ENCODE results near the gene TXNDC15. TPM values are rescaled to one million over a fixed set of nuclear protein-coding genes. Genes with fewer than 3 reads are reported as not detected.

The TXNDC15 gene
- total and polyA plus RNA-seq, 2 of the 13 experiments (the other 11 are each of a cell fraction or from before 2014, with no cell fraction given) = 22.2 to 49.9 TPM

DNA sequence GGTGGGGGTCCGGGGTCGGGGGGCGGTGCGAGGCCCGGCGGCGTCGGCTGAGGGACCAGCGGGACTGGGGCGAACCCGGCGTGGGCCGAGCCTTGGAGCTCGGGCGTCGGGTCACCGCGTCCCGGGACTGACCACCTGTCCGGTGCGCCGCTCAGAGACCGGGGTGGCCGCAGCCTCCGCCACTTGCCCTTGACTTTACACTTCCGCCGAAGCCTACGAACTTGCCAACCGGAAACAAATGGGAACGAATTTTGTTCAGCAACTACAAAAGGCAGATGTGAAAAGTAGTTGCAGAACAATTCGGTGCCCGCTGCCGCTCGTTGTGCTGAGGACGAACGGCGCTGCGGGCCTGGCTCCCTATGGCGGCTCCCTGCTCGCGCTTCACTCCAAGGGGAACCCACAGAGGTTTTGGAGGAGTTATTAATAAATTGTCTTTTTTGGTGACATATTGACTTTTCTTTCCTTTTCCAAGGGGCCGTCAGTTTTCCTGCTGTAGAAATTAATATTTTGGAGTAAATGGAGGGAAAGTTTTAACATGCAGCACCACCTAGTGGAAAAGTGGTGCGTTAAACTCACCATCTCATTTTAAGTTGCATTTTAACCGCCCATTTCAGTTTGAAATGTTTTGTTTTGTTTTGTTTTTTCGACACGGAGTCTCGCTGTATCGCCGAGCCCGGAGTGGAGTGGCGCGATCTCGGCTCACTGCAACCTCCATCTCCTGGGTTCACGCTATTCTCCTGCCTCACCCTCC lies 31.2 kb downstream of the TXNDC15 start (continued):
- TF ChIP-seq, protein P1, sequence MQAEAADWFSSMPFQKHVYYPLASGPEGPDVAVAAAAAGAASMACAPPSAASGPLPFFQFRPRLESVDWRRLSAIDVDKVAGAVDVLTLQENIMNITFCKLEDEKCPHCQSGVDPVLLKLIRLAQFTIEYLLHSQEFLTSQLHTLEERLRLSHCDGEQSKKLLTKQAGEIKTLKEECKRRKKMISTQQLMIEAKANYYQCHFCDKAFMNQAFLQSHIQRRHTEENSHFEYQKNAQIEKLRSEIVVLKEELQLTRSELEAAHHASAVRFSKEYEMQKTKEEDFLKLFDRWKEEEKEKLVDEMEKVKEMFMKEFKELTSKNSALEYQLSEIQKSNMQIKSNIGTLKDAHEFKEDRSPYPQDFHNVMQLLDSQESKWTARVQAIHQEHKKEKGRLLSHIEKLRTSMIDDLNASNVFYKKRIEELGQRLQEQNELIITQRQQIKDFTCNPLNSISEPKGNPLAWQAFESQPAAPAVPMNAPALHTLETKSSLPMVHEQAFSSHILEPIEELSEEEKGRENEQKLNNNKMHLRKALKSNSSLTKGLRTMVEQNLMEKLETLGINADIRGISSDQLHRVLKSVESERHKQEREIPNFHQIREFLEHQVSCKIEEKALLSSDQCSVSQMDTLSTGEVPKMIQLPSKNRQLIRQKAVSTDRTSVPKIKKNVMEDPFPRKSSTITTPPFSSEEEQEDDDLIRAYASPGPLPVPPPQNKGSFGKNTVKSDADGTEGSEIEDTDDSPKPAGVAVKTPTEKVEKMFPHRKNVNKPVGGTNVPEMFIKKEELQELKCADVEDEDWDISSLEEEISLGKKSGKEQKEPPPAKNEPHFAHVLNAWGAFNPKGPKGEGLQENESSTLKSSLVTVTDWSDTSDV (CRISPR knock-in tag; IDR thresholded peaks at IDR 0.05) = no peak
- TF ChIP-seq HDAC1 (CRISPR knock-in tag; IDR thresholded peaks at IDR 0.05) (no peak), IRF9 (CRISPR knock-in tag; IDR thresholded peaks at IDR 0.05; ENCODE audit: borderline replicate concordance) (no peak), HES4 (CRISPR knock-in tag; IDR thresholded peaks at IDR 0.05; ENCODE audit: borderline replicate concordance) (no peak), ZFX (CRISPR knock-in tag; IDR thresholded peaks at IDR 0.05; ENCODE audit: low read depth) (peak; percentile 34), TARDBP (CRISPR knock-in tag; IDR thresholded peaks at IDR 0.05) (no peak), ZNF724P (CRISPR knock-in tag; IDR thresholded peaks at IDR 0.05; ENCODE audit: borderline replicate concordance) (no peak), ZNF703 (CRISPR knock-in tag; IDR thresholded peaks at IDR 0.05; ENCODE audit: borderline replicate concordance) (no peak), CEBPG (CRISPR knock-in tag; IDR thresholded peaks at IDR 0.05) (0 out of 2 replicates have a peak, but pooled peaks have one; percentile 3), HNRNPLL (IDR thresholded peaks at IDR 0.05; ENCODE audit: low read depth, low read length, poor library complexity, severe bottlenecking) (peak; percentile 10), SALL2 (CRISPR knock-in tag; IDR thresholded peaks at IDR 0.05) (0 out of 2 replicates have a peak, but pooled peaks have one; percentile 2), TRIM24 (CRISPR knock-in tag; IDR thresholded peaks at IDR 0.05) (no peak), NFIC (IDR thresholded peaks at IDR 0.05; ENCODE audit: low read length) (no peak), SAP130 (CRISPR knock-in tag; IDR thresholded peaks at IDR 0.05; ENCODE audit: low read depth) (peak; percentile 31), CENPT (CRISPR knock-in tag; IDR thresholded peaks at IDR 0.05; ENCODE audit: low read depth) (no peak), PCBP1 (IDR thresholded peaks at IDR 0.05; ENCODE audit: borderline replicate concordance, low read depth, low read length) (no peak)
- TF ChIP-seq, protein P2, sequence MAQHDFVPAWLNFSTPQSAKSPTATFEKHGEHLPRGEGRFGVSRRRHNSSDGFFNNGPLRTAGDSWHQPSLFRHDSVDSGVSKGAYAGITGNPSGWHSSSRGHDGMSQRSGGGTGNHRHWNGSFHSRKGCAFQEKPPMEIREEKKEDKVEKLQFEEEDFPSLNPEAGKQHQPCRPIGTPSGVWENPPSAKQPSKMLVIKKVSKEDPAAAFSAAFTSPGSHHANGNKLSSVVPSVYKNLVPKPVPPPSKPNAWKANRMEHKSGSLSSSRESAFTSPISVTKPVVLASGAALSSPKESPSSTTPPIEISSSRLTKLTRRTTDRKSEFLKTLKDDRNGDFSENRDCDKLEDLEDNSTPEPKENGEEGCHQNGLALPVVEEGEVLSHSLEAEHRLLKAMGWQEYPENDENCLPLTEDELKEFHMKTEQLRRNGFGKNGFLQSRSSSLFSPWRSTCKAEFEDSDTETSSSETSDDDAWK (CRISPR knock-in tag; IDR thresholded peaks at IDR 0.05) = no peak
- TF ChIP-seq, protein P3, sequence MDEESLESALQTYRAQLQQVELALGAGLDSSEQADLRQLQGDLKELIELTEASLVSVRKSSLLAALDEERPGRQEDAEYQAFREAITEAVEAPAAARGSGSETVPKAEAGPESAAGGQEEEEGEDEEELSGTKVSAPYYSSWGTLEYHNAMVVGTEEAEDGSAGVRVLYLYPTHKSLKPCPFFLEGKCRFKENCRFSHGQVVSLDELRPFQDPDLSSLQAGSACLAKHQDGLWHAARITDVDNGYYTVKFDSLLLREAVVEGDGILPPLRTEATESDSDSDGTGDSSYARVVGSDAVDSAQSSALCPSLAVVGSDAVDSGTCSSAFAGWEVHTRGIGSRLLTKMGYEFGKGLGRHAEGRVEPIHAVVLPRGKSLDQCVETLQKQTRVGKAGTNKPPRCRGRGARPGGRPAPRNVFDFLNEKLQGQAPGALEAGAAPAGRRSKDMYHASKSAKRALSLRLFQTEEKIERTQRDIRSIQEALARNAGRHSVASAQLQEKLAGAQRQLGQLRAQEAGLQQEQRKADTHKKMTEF (CRISPR knock-in tag; IDR thresholded peaks at IDR 0.05) = peak; percentile 42; the same call in 1 of the 2 replicates

Data from HepG2 (cell line).